ENCODE measurements around the gene RTP5.

RTP5 gene

GRCh38 chr2:241891315-241891987, 21.9 kb downstream of the RTP5 start:
- Mint-ChIP-seq H3K27ac (no peak overlapping the region), H3K36me3 (peaks cover 14% of the 10 kb centered on the region), H3K4me1 (peaks cover 15% of the 10 kb centered on the region), H3K9me3 (peaks cover 2% of the 10 kb centered on the region), H3K27me3 (no peaks in the 10 kb centered on the region), H3K4me3 (no peak overlapping the region)
- ATAC-seq (ENCODE audit: low read depth) (no peak), DNase-seq (ENCODE audit: low spot score in 2 of 2) (no peak)

- Mint-ChIP-seq H3K27ac (no peak overlapping the region), H3K27me3 (no peaks in the 10 kb centered on the region), H3K4me1 (peaks cover 14% of the 10 kb centered on the region), H3K9me3 (peaks cover 2% of the 10 kb centered on the region), H3K36me3 (peaks cover 12% of the 10 kb centered on the region), H3K4me3 (no peak overlapping the region)
- ATAC-seq (ENCODE audit: low read depth) (no peak), DNase-seq (ENCODE audit: low spot score in 2 of 2) (no peak)
These were observed 22.4 kb downstream of the RTP5 start for GRCh38 chr2:241891988-241892298.

- DNase-seq (ENCODE audit: low spot score in 2 of 2) (no peak), ATAC-seq (ENCODE audit: low read depth) (no peak)
- peaks cover 12% of the 10 kb centered on the region for H3K4me1 Mint-ChIP-seq
- no peaks in the 10 kb centered on the region for H3K27me3 Mint-ChIP-seq
- no peak overlapping the region for H3K27ac Mint-ChIP-seq
- peaks cover 2% of the 10 kb centered on the region for H3K9me3 Mint-ChIP-seq
- no peak overlapping the region for H3K4me3 Mint-ChIP-seq
- peaks cover 10% of the 10 kb centered on the region for H3K36me3 Mint-ChIP-seq
These were observed 23.0 kb downstream of the RTP5 start for GRCh38 chr2:241892299-241893137.

- ATAC-seq (ENCODE audit: low read depth) (no peak), DNase-seq (ENCODE audit: low spot score in 2 of 2) (no peak)
- no peak overlapping the region for H3K27ac Mint-ChIP-seq
- no peaks in the 10 kb centered on the region for H3K27me3 Mint-ChIP-seq
- peaks cover 2% of the 10 kb centered on the region for H3K9me3 Mint-ChIP-seq
- H3K4me3 Mint-ChIP-seq = no peak overlapping the region
- peaks cover 7% of the 10 kb centered on the region for H3K4me1 Mint-ChIP-seq
- H3K36me3 Mint-ChIP-seq = peaks cover 6% of the 10 kb centered on the region
These were observed 23.7 kb downstream of the RTP5 start for GRCh38 chr2:241893265-241893664.

GRCh38 chr2:241894056-241894641, 24.6 kb downstream of the RTP5 start:
- peaks cover 1% of the 10 kb centered on the region for H3K9me3 Mint-ChIP-seq
- H3K27me3 Mint-ChIP-seq = no peaks in the 10 kb centered on the region
- ATAC-seq (ENCODE audit: low read depth) = no peak
- peaks cover 8% of the 10 kb centered on the region for H3K36me3 Mint-ChIP-seq
- DNase-seq (ENCODE audit: low spot score in 2 of 2) = no peak
- H3K4me1 Mint-ChIP-seq = peaks cover 4% of the 10 kb centered on the region
- no peak overlapping the region for H3K27ac Mint-ChIP-seq
- H3K4me3 Mint-ChIP-seq = no peak overlapping the region

GRCh38 chr2:241894681-241895426, 25.3 kb downstream of the RTP5 start:
- no peak overlapping the region for H3K4me3 Mint-ChIP-seq
- H3K27ac Mint-ChIP-seq = no peak overlapping the region
- no peak for ATAC-seq (ENCODE audit: low read depth)
- H3K27me3 Mint-ChIP-seq = no peaks in the 10 kb centered on the region
- no peak for DNase-seq (ENCODE audit: low spot score in 2 of 2)
- no peaks in the 10 kb centered on the region for H3K9me3 Mint-ChIP-seq
- peaks cover 6% of the 10 kb centered on the region for H3K36me3 Mint-ChIP-seq
- peaks cover 2% of the 10 kb centered on the region for H3K4me1 Mint-ChIP-seq

GRCh38 chr2:241895427-241895711, 25.8 kb downstream of the RTP5 start:
- Mint-ChIP-seq H3K9me3 (no peaks in the 10 kb centered on the region), H3K4me3 (no peak overlapping the region)

GRCh38 chr2:241895712-241896641, 26.4 kb downstream of the RTP5 start:
- no peak for DNase-seq (ENCODE audit: low spot score in 2 of 2)
- no peak for ATAC-seq (ENCODE audit: low read depth)
- Mint-ChIP-seq H3K9me3 (no peaks in the 10 kb centered on the region), H3K27me3 (no peaks in the 10 kb centered on the region), H3K4me1 (peaks cover 2% of the 10 kb centered on the region), H3K36me3 (peaks cover 6% of the 10 kb centered on the region), H3K4me3 (no peak overlapping the region), H3K27ac (peak overlapping the region; percentile 45)

More at GRCh38 chr2:241895427-241895711, 25.8 kb downstream of the RTP5 start:
- Mint-ChIP-seq H3K4me1 (peaks cover 2% of the 10 kb centered on the region), H3K27me3 (no peaks in the 10 kb centered on the region), H3K36me3 (peaks cover 6% of the 10 kb centered on the region), H3K27ac (no peak overlapping the region)
- ATAC-seq (ENCODE audit: low read depth) (no peak), DNase-seq (ENCODE audit: low spot score in 2 of 2) (no peak)

GRCh38 chr2:241896746-241897201, 27.2 kb downstream of the RTP5 start:
- Mint-ChIP-seq H3K27ac (peak overlapping the region; percentile 62), H3K4me1 (peaks cover 2% of the 10 kb centered on the region), H3K36me3 (peaks cover 4% of the 10 kb centered on the region), H3K27me3 (no peaks in the 10 kb centered on the region), H3K4me3 (no peak overlapping the region), H3K9me3 (no peaks in the 10 kb centered on the region)
- no peak for DNase-seq (ENCODE audit: low spot score in 2 of 2)
- no peak for ATAC-seq (ENCODE audit: low read depth)

GRCh38 chr2:241897231-241897916, 27.8 kb downstream of the RTP5 start:
- peaks cover 4% of the 10 kb centered on the region for H3K36me3 Mint-ChIP-seq
- peaks cover 2% of the 10 kb centered on the region for H3K4me1 Mint-ChIP-seq
- no peak for ATAC-seq (ENCODE audit: low read depth)
- H3K9me3 Mint-ChIP-seq = no peaks in the 10 kb centered on the region
- peak overlapping the region; percentile 62 for H3K27ac Mint-ChIP-seq
- no peak overlapping the region for H3K4me3 Mint-ChIP-seq
- DNase-seq (ENCODE audit: low spot score in 2 of 2) = no peak
- H3K27me3 Mint-ChIP-seq = no peaks in the 10 kb centered on the region

- H3K36me3 Mint-ChIP-seq = peaks cover 4% of the 10 kb centered on the region
- H3K4me1 Mint-ChIP-seq = peaks cover 2% of the 10 kb centered on the region
- no peaks in the 10 kb centered on the region for H3K9me3 Mint-ChIP-seq
- no peak overlapping the region for H3K4me3 Mint-ChIP-seq
- no peak for DNase-seq (ENCODE audit: low spot score in 2 of 2)
- no peak for ATAC-seq (ENCODE audit: low read depth)
- no peak overlapping the region for H3K27ac Mint-ChIP-seq
- H3K27me3 Mint-ChIP-seq = no peaks in the 10 kb centered on the region
These were observed 29.1 kb downstream of the RTP5 start for GRCh38 chr2:241898463-241899270.

- peaks cover 4% of the 10 kb centered on the region for H3K36me3 Mint-ChIP-seq
- H3K4me1 Mint-ChIP-seq = peaks cover 2% of the 10 kb centered on the region
- DNase-seq (ENCODE audit: low spot score in 2 of 2) (no peak), ATAC-seq (ENCODE audit: low read depth) (no peak)
- H3K27ac Mint-ChIP-seq = no peak overlapping the region
- no peaks in the 10 kb centered on the region for H3K9me3 Mint-ChIP-seq
- no peaks in the 10 kb centered on the region for H3K27me3 Mint-ChIP-seq
- H3K4me3 Mint-ChIP-seq = no peak overlapping the region
These were observed 30.9 kb downstream of the RTP5 start for GRCh38 chr2:241900251-241901017.
